ENCODE results near the gene COL4A3. TPM values are rescaled to one million over a fixed set of nuclear protein-coding genes. Genes with fewer than 3 reads are reported as not detected.

The COL4A3 gene
- total RNA-seq, 1 donor from 2014 or later: 0.32 TPM

- Mint-ChIP-seq H3K9me3 (ENCODE audit: unreplicated experiment) (no peaks in the 10 kb centered on the region), H3K4me3 (ENCODE audit: unreplicated experiment) (no peak overlapping the region), H3K36me3 (ENCODE audit: unreplicated experiment) (peaks cover 28% of the 10 kb centered on the region)
Observed at GRCh38 chr2:227348324-227348723, 183.9 kb downstream of the COL4A3 start.

GRCh38 chr2:227349989-227350612, 185.7 kb downstream of the COL4A3 start:
- TF ChIP-seq CTCF (IDR thresholded peaks at IDR 0.05): no peak
- Mint-ChIP-seq H3K36me3 (ENCODE audit: unreplicated experiment) (peaks cover 32% of the 10 kb centered on the region), H3K4me1 (ENCODE audit: unreplicated experiment) (no peaks in the 10 kb centered on the region), H3K4me3 (ENCODE audit: unreplicated experiment) (no peak overlapping the region), H3K27ac (ENCODE audit: unreplicated experiment) (no peak overlapping the region), H3K9me3 (ENCODE audit: unreplicated experiment) (no peaks in the 10 kb centered on the region), H3K27me3 (ENCODE audit: unreplicated experiment) (no peaks in the 10 kb centered on the region)
- DNase-seq (ENCODE audit: extremely low spot score, unreplicated experiment): no peak

More at GRCh38 chr2:227348324-227348723, 183.9 kb downstream of the COL4A3 start:
- no peaks in the 10 kb centered on the region for H3K4me1 Mint-ChIP-seq (ENCODE audit: unreplicated experiment)
- H3K27ac Mint-ChIP-seq (ENCODE audit: unreplicated experiment): no peak overlapping the region
- no peak for TF ChIP-seq CTCF (IDR thresholded peaks at IDR 0.05)
- H3K27me3 Mint-ChIP-seq (ENCODE audit: unreplicated experiment): no peaks in the 10 kb centered on the region
- DNase-seq (ENCODE audit: extremely low spot score, unreplicated experiment): no peak

GRCh38 chr2:227351639-227352038, 187.2 kb downstream of the COL4A3 start:
- no peak for TF ChIP-seq CTCF (IDR thresholded peaks at IDR 0.05)
- peaks cover 36% of the 10 kb centered on the region for H3K36me3 Mint-ChIP-seq (ENCODE audit: unreplicated experiment)
- H3K27ac Mint-ChIP-seq (ENCODE audit: unreplicated experiment): no peak overlapping the region
- DNase-seq (ENCODE audit: extremely low spot score, unreplicated experiment): no peak
- H3K4me3 Mint-ChIP-seq (ENCODE audit: unreplicated experiment): no peak overlapping the region
- no peaks in the 10 kb centered on the region for H3K4me1 Mint-ChIP-seq (ENCODE audit: unreplicated experiment)
- no peaks in the 10 kb centered on the region for H3K9me3 Mint-ChIP-seq (ENCODE audit: unreplicated experiment)
- no peaks in the 10 kb centered on the region for H3K27me3 Mint-ChIP-seq (ENCODE audit: unreplicated experiment)

- H3K27me3 Mint-ChIP-seq (ENCODE audit: unreplicated experiment): no peaks in the 10 kb centered on the region
- H3K4me3 Mint-ChIP-seq (ENCODE audit: unreplicated experiment): no peak overlapping the region
- DNase-seq (ENCODE audit: extremely low spot score, unreplicated experiment): no peak
- H3K4me1 Mint-ChIP-seq (ENCODE audit: unreplicated experiment): peaks cover 6% of the 10 kb centered on the region
- peaks cover 43% of the 10 kb centered on the region for H3K36me3 Mint-ChIP-seq (ENCODE audit: unreplicated experiment)
- no peak overlapping the region for H3K27ac Mint-ChIP-seq (ENCODE audit: unreplicated experiment)
- no peaks in the 10 kb centered on the region for H3K9me3 Mint-ChIP-seq (ENCODE audit: unreplicated experiment)
- TF ChIP-seq CTCF (IDR thresholded peaks at IDR 0.05): no peak
Observed at GRCh38 chr2:227360351-227360750, 195.9 kb downstream of the COL4A3 start.

GRCh38 chr2:227363756-227364155, 199.3 kb downstream of the COL4A3 start:
- Mint-ChIP-seq H3K9me3 (ENCODE audit: unreplicated experiment) (no peaks in the 10 kb centered on the region), H3K27me3 (ENCODE audit: unreplicated experiment) (no peaks in the 10 kb centered on the region), H3K27ac (ENCODE audit: unreplicated experiment) (no peak overlapping the region), H3K4me3 (ENCODE audit: unreplicated experiment) (no peak overlapping the region), H3K4me1 (ENCODE audit: unreplicated experiment) (peaks cover 15% of the 10 kb centered on the region), H3K36me3 (ENCODE audit: unreplicated experiment) (peaks cover 23% of the 10 kb centered on the region)
- no peak for TF ChIP-seq CTCF (IDR thresholded peaks at IDR 0.05)
- no peak for DNase-seq (ENCODE audit: extremely low spot score, unreplicated experiment)

Other genes starting within 250 kb of the COL4A3 start
- gene COL4A4, start 419 bp upstream of the COL4A3 start, total RNA-seq: 1.3 and 2.0 TPM in 2 replicates
- 83.4 and 87.2 TPM in 2 replicates for gene MFF, start 160.6 kb downstream of the COL4A3 start, total RNA-seq
- not detected in 2 replicates for gene TM4SF20, start 214.7 kb downstream of the COL4A3 start, total RNA-seq
- gene SCYGR1, start 223.3 kb downstream of the COL4A3 start, total RNA-seq: not detected in 2 replicates

All from osteocyte (in vitro differentiated cells).